ENCODE data around the gene SFXN3.

SFXN3 gene

GRCh38 chr10:101056365-101057151 lies 25.5 kb downstream of the SFXN3 start:
- Histone ChIP-seq H3K9me3 (ENCODE audit: control insufficient read depth, insufficient read depth, low read length) (no peaks in the 10 kb centered on the region), H3K27me3 (ENCODE audit: control insufficient read depth, low read length) (no peaks in the 10 kb centered on the region), H3K4me3 (ENCODE audit: low read length) (no peak overlapping the region), H3K9me2 (replicated peaks; ENCODE audit: control insufficient read depth, low read length) (no peaks in the 10 kb centered on the region), H3K27ac (ENCODE audit: low read depth, low read length) (no peak overlapping the region), H3K4me1 (ENCODE audit: control insufficient read depth, low read length) (peaks cover 43% of the 10 kb centered on the region), H3F3A (ENCODE audit: control insufficient read depth, insufficient read depth) (peaks cover 5% of the 10 kb centered on the region; the same call in 1 of the 2 replicates), H3K36me3 (ENCODE audit: control insufficient read depth, low read length) (peaks cover 50% of the 10 kb centered on the region), H3K79me2 (ENCODE audit: control insufficient read depth, low read length) (peaks cover 68% of the 10 kb centered on the region), H3K4me2 (ENCODE audit: low read length) (0 out of 2 replicates have a peak overlapping the region, but pooled peaks have one; percentile 7), H4K20me1 (ENCODE audit: control insufficient read depth, insufficient read depth, low read depth, low read length) (peaks cover 11% of the 10 kb centered on the region; the same call in 1 of the 2 replicates)
- TF ChIP-seq EZH2phosphoT487 (IDR thresholded peaks at IDR 0.05; ENCODE audit: borderline replicate concordance, low read length) = no peak
- TF ChIP-seq, protein P1, sequence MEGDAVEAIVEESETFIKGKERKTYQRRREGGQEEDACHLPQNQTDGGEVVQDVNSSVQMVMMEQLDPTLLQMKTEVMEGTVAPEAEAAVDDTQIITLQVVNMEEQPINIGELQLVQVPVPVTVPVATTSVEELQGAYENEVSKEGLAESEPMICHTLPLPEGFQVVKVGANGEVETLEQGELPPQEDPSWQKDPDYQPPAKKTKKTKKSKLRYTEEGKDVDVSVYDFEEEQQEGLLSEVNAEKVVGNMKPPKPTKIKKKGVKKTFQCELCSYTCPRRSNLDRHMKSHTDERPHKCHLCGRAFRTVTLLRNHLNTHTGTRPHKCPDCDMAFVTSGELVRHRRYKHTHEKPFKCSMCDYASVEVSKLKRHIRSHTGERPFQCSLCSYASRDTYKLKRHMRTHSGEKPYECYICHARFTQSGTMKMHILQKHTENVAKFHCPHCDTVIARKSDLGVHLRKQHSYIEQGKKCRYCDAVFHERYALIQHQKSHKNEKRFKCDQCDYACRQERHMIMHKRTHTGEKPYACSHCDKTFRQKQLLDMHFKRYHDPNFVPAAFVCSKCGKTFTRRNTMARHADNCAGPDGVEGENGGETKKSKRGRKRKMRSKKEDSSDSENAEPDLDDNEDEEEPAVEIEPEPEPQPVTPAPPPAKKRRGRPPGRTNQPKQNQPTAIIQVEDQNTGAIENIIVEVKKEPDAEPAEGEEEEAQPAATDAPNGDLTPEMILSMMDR (IDR thresholded peaks at IDR 0.05; ENCODE audit: low read depth, low read length, poor library complexity, severe bottlenecking) = no peak

DNA sequence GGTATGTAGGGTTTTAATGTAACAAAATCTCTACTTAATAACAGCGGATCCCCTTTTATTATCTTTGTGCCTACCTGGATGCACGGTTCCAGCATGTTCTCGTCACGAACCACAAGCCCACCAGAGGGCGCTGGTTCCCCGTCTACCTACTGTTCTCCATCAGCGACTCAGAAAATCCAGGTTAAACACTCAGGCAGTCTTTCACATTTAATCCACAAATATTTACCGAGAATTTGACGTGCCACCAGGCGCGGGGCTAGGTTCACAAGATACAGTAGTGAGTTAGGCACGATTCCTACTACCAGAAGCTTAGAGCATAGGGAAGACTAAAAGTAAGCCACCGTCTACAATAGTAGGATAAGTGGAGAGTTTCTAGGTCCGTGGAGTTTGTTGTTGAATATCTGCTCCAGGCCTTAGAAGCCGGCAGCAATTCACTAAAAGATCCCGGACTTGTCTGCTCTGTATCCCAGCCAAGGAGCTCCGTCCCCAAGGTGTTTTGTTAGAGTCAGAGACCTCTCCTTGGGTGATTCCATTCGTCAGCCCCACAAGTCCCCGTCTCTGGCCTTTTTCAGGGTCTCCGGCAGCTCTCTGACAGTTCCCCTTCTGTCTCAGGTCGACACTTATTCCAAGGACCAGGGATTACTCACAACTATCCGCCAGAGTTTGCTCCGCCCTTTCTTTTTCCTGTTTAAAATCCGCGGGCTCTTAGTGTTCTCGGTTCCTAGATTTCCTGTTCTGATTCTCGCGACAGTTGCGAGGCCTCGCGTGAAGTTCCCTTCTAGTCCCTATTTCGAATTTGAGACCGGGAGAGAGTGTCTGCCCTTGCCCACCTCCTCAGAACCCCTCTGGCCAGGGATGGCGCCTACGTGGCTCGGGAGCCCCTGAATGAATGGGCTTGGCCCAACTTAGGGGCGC lies 29.3 kb downstream of the SFXN3 start:
- Histone ChIP-seq H3K79me2 (ENCODE audit: control insufficient read depth, low read length) (peaks cover 51% of the 10 kb centered on the region), H3K4me3 (ENCODE audit: low read length) (peak overlapping the region; percentile 91), H4K20me1 (ENCODE audit: control insufficient read depth, insufficient read depth, low read depth, low read length) (peaks cover 8% of the 10 kb centered on the region; the same call in 1 of the 2 replicates), H3K9me2 (replicated peaks; ENCODE audit: control insufficient read depth, low read length) (no peaks in the 10 kb centered on the region), H3K27ac (ENCODE audit: low read depth, low read length) (peak overlapping the region; percentile 88), H3K36me3 (ENCODE audit: control insufficient read depth, low read length) (peaks cover 41% of the 10 kb centered on the region), H3K9me3 (ENCODE audit: control insufficient read depth, insufficient read depth, low read length) (no peaks in the 10 kb centered on the region), H3K4me1 (ENCODE audit: control insufficient read depth, low read length) (peaks cover 66% of the 10 kb centered on the region), H3F3A (ENCODE audit: control insufficient read depth, insufficient read depth) (peaks cover 5% of the 10 kb centered on the region; the same call in 1 of the 2 replicates), H3K27me3 (ENCODE audit: control insufficient read depth, low read length) (peaks cover 12% of the 10 kb centered on the region), H3K4me2 (ENCODE audit: low read length) (peak overlapping the region; percentile 76)
- TF ChIP-seq EZH2phosphoT487 (IDR thresholded peaks at IDR 0.05; ENCODE audit: borderline replicate concordance, low read length) = no peak
- TF ChIP-seq, protein P1 (IDR thresholded peaks at IDR 0.05; ENCODE audit: low read depth, low read length, poor library complexity, severe bottlenecking) = peak; percentile 96

DNA sequence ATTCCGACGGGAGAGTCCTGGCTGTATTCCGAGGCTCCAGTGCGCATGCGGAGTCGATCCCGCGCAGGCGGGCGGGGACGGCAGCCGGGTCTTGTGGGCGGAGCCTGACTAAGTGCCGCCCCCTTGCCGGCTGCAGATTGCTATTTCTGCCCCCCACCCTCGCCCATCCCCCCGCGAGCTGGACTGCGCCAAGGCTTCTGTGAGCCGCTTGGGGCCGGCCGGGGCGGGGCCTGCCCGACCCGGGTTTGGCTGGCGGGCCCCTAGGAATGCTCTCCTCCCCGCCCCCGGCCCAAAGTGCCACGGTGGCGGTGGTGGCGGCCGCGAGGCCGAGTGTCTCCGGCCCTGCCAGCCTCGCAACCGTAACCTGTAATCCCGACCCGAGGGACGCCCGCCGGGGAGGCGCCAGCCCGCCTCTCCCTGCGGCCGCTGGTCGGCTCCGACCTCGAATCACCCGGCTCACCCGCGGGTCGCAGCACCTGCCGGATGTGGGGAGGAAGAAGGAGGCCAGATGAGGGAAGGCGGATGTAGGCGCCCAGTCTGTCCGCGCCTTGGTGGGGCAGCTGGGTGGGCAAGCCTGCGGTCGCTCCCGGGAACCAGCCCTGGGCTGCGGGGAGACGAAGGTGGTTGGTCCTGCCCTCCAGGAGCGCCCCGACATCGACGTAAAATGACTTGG lies 30.1 kb downstream of the SFXN3 start:
- peaks cover 33% of the 10 kb centered on the region for H3K36me3 ChIP-seq (ENCODE audit: control insufficient read depth, low read length)
- H3F3A ChIP-seq (ENCODE audit: control insufficient read depth, insufficient read depth) = peaks cover 9% of the 10 kb centered on the region
- H3K79me2 ChIP-seq (ENCODE audit: control insufficient read depth, low read length) = peaks cover 44% of the 10 kb centered on the region
- peaks cover 13% of the 10 kb centered on the region for H3K27me3 ChIP-seq (ENCODE audit: control insufficient read depth, low read length)
- peak overlapping the region; percentile 91 for H3K4me3 ChIP-seq (ENCODE audit: low read length)
- H3K9me2 ChIP-seq (replicated peaks; ENCODE audit: control insufficient read depth, low read length) = no peaks in the 10 kb centered on the region
- H3K4me2 ChIP-seq (ENCODE audit: low read length) = peak overlapping the region; percentile 76
- H3K4me1 ChIP-seq (ENCODE audit: control insufficient read depth, low read length) = peaks cover 74% of the 10 kb centered on the region
- no peaks in the 10 kb centered on the region for H3K9me3 ChIP-seq (ENCODE audit: control insufficient read depth, insufficient read depth, low read length)
- H3K27ac ChIP-seq (ENCODE audit: low read depth, low read length) = peak overlapping the region; percentile 88
- TF ChIP-seq EZH2phosphoT487 (IDR thresholded peaks at IDR 0.05; ENCODE audit: borderline replicate concordance, low read length) = no peak
- TF ChIP-seq, protein P1 (IDR thresholded peaks at IDR 0.05; ENCODE audit: low read depth, low read length, poor library complexity, severe bottlenecking) = no peak
- peaks cover 7% of the 10 kb centered on the region; the same call in 1 of the 2 replicates for H4K20me1 ChIP-seq (ENCODE audit: control insufficient read depth, insufficient read depth, low read depth, low read length)

Data from DOHH2 (cell line).